Pons (tissue), 1 donor: ENCODE results near the gene SASH1.

Experiments used
- DNase-seq: peaks from one replicate; pipeline ENCODE4 v3.0.0-alpha.2; 2016; ENCODE audit warnings: low spot score

SASH1 gene

DNA sequence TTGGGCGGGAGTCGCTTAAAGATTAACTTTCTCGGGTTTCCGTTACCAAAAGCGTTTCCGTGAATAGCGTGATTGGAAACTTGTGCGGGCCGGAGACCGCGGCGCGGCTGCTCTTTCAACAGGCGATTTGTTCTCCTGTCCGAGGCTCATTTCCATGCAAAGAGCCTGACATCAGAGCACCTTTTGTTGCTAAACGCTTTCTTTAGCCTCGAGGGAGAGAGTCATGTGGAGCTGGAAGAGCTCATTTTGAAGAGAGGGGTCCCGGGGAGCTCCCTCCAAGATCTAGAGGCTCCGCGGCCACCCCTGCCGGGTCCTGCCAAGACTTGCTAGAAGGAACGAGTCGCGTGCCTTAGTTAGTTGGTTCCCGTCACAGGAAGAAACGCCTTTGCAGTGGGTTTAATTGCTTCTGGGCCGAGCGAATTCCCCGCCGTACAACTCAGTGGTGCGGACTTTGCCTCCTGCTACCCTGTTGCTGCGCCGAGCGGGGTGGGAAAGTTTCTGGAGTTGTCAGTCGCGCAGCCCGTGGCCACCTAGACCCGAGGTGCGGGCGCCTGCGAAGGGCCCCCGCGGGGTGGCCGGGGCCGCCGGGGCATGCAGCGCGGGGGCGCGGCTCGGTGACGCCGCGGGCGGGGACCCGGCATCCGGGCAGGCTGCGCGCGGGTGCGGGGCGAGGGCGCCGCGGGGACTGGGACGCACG, at the start of gene SASH1:
SASH1 (plus strand) TSS at position 489 of the 697 bp plus-strand sequence. CDS start 230 bp downstream, outside the sequence.
- DNase-seq: peak; percentile 93

DNA sequence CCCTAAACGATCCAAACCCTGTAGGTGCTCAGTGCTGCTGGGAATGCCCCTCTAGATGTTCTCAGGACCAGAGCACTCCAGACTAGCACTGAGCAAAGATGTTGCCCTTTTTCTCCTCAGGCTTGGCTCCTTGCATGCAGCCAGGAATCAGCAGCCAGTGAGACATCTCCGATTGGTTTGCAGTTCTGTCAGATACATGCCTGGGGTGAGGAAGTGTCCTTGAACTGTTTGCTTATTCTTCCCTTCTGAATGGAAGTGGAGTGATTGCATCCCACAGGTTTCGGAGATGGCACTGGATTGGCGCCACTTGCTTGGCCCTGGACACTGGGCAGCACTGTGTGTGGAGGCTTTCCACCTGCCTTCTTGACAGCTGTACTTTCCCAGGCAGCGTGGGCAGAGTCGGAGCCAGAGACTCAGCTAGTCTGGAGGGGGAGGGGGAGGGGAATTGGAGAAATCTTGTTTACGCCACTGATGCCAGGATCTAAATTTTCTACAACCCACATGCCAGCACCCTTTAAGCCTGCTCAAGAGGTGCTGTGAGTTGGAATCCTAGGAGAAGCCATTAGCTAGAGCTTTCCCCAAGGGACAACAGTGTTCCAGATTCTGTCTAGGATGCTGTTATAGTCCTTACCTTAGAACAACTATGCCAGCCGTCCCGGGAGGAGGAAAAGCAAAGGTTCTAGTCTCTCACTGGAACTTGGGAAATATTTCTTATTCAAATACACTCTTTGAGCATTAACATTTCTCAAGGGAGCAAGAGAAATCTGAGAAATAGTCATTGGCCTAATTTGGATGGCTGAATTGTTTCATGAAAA, 49.2 kb upstream of the SASH1 start:
- peak; percentile 75 for DNase-seq

DNA sequence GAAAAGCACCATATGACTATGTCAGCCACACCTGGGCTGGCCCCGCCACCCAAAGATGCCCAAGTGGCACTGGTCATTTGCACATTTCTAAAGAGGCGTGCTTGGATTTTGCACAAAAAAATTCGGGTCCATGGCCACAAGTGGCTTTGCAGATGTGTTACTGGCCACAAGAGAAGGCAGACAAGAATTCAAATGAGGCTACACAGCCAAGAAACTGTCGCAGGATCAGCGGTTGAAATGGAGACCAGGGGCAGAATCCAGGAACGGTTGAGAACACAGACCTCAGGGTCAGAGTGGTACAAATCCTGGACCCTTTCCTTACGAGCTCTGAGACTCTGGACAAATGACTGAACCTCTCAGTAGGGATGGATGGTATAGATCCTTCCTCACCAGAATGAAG, 48.6 kb upstream of the SASH1 start:
- DNase-seq: peak; percentile 53

DNA sequence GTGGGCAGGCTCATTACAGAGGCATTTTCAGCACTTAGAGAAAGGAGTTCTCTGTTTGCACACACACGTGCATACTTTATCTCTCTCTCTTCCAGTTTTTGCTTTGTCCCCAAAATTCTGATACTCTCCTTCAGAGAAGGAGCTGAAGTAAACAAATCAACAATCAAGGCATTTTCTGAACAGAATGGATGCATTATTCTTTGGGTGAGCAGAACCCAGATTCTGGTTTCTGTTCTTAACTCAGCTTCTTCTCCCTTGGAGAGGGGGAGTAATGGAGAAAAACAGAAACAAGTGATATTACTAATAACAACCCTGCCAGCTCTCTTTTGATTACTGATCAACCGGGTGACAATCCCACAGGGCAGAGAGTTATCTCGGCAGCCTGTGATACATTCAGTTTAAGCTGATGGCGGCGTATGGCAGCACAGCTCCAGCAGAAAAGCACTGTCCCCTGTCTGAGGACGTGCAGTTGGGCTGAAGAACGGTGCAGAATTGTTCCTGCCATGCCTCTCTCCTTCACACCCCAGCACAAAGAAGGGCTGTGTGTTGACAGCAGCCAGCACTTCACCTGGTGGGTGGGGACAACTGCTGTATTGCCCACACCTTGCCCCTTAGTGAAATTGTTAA, 47.3 kb upstream of the SASH1 start:
- peak; percentile 79 for DNase-seq

DNA sequence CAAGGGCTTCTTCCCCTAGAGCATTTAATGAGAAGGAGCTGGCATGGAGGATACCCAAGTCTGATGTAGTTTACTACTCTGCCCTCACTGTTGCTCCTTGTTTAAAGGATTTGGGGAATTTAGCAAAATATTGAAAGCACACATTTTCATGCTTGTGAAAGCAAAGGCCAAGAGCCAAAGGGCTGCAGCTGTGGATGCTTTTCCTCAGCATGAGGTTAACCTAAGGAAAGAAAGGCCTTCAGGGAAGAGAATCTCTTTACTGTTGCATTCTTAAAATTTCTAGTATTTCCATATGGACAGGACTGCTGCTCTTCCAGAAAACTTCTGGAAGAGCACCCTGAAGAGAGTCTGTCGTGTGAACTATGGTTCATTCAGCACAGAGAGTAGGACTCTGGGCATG, 45.9 kb upstream of the SASH1 start:
- no peak for DNase-seq

DNA sequence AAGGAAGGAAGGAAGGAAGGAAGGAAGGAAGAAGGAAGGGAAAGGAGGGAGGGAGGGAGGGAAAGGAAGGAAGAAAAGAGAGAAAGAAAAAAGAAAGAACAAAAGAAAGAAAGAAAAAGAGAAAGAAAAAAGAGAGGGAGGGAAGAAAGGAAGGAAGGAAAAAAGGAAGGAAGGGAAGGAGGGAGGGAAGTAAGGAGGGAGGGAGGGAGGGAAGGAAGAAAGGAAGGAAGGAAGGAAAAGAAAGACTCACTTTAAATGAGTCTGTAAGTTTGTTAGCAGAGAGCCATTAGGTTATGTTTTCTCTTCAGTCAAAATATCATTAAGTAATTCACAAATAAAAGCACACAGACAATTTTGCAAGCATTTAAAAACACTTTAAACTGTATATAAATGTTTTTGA, 44.0 kb upstream of the SASH1 start:
- DNase-seq: no peak

DNA sequence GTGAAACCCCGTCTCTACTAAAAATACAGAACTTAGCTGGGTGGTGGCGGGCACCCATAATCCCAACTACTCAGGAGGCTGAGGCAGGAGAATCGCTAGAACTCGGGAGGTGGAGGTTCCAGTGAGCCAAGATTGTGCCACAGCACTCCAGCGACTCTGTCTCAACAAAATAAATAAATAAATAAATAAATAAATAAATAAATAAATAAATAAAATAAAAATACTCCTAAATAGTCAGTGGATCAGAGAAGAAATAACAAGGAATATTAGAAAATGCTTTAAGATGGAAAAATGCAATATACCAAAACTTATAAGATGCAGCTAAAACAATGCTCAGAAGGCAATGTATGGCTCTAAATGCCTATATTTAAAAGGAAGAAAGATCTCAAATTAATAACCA, 39.0 kb upstream of the SASH1 start:
- DNase-seq: no peak

DNA sequence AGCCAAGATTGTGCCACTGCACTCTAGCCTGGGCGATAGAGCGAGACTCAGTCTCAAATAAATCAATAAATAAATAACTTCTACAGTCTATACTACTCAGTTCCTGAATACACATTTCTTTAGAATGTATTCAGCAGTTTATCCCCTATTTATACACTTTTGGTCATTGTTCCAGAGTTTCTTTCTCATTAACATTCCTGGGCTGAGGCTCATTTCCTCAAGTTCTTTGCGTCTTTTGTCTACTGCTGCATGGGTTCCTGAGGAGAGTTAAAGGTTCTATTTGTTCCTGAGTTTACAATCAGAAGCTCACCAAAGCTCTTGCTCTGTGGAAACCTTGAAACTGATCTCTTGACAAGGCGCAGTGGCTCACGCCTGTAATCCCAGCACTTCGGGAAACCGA, 37.7 kb upstream of the SASH1 start:
- DNase-seq: no peak

DNA sequence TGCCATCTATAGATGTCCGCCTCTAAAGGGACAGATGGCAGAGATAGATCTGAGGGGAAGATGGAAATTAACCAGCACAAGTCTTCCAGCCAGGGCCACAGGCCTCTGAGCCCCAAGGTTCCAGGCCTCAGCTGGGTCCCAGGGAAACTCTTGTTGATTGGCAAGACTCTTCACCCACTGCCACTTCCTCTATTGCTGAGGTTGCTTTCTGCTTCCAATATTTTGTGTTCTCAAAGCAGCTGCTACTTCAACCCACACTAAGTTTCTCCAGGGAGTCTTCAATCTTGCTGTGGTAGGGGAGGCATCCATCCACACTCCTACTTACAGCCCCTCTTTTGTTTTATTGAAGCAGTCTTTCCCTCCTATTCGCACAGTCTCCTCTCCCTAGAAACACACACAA, 36.4 kb upstream of the SASH1 start:
- DNase-seq: no peak

DNA sequence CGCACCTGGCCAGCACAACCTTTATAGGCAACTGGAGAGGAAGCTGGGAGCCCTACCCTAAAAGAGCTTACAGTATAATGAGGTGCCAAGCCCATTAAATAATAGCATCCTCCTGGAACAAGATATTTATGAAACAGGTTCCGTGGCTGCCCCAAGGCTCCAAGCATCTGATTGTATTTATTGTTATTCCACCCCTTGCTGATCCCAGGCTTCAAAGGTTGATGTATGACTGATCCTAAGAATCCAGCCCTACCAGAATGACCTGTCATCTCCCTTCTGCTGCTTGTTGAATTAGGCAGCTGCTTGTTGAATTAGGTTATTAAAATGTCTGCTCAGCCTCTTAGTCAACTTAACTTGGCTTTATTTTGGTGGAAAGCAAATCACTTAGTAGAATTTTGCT, 35.2 kb upstream of the SASH1 start:
- no peak for DNase-seq

DNA sequence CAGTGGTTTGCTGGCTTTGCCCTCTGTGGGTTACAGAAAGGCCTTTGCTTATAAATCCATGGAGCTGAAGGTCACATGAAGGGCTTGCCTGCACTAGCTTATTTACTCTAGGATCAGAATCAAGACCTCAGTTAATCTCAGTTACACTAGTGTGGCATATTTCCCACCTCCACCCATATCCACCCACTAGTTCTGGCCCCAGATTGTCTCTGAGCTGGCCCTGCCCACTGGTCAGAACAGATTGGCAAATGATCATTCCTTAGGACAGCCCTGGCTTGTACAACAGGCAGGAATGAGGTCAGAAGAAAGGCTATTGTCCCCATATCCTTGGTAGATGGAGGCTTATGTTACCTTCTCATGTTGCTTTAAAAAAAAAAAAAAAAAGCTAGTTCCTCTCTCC, 33.3 kb upstream of the SASH1 start:
- no peak for DNase-seq

DNA sequence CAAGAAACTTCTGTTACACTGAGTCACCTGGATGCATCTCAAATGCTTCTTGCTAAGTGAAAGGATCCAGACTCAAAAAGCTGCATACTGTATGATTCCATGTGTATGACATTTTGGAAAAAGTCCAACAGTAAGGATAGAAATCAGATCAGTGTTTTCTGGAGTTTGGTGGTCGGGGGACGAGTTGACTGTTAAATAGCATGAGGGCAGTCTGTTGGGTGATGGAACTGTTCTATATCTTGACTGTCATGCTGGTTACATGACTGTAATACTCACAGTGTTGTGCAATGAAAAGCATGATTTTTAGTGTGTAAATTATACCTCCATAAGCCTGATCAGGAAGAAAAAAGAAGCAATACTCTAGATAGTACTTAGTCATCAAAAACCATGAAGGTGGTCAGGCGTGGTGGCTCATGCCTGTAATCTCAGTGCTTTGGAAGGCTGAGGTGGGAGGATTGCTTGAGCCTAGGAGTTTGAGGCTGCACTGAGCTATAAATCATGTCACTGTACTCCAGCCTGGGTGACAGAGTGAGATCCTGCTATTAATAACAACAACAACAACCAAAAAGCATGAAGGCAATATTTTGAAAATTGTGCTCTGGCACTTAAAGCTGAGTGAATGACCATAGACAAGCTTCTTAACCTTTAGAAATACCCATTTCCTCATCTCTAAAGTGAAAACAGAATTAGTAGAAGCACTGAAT, 30.5 kb upstream of the SASH1 start:
- DNase-seq: no peak

DNA sequence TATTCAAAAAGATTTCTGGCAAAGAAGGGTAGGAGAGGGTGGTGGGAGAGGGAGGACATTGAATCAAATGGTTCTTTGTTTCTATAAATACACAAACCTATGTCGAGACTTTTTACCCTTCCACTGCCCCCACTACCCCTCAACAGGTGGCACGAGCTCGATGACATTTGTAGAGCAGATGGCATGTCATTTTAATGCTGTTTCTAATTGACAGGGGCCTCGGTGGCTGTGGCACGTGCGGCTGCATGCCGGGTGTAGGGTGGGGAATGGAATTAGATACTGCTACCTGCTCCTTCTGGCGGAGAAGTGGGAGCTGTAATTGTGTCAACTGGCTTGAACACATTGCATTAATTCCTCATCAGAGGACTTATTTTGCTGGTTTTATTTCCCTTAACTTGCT, 29.1 kb upstream of the SASH1 start:
- DNase-seq: no peak

DNA sequence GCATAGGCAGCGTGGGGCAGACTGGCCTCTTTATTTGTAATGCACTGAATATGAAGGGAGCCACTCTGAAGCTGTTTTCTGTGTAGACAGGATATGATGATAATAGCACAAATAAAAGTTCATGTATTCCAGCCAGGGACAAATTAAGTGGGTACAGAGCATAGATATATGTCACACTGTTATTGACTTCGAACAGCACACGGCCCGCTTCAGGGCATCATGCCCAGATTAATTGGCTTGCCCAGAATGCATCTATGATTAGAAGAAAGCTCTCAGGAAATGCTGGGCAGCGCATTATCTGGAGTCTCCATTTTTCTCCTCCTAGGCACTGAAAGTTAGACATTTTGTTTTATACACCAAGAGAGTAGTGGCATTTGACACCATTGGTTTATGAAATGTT, 26.3 kb upstream of the SASH1 start:
- peak; percentile 53 for DNase-seq

DNA sequence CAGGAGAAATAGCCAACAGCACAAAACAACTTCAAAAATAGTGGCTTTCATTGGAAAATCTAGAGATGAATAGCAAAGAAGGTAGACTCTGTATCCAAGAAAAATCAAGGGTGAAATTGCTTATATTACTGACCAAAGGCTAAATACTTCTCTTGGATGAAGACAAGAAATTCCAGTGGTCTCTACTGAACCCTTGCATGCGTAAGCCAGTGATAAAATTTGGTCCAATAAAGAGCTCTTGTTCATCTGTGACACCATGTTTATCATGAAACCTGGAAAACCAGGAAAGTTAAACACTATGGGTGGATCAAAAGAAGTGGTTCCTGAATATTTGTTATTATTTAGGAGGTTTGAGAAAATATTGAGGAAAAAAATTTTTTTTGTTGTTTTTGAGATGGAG, 25.6 kb upstream of the SASH1 start:
- DNase-seq: no peak

DNA sequence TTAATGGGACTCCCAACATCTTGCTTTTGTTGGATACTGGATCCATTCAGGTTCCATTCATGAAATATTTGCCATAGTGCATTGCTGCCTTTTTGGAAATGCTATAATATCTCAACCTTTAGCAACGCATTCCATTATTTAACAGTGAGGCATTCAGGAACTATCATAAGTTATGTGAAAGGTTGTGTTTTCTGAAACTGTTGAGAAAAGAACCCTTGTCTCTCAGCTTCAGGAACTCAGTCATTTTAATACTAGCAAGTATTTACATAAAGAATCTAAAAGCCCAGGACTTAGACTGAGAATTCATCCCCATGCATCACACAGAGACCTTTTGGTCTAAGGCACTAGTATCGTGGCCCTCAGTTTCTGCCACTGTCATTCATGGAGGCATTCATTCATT, 24.9 kb upstream of the SASH1 start:
- DNase-seq: no peak

DNA sequence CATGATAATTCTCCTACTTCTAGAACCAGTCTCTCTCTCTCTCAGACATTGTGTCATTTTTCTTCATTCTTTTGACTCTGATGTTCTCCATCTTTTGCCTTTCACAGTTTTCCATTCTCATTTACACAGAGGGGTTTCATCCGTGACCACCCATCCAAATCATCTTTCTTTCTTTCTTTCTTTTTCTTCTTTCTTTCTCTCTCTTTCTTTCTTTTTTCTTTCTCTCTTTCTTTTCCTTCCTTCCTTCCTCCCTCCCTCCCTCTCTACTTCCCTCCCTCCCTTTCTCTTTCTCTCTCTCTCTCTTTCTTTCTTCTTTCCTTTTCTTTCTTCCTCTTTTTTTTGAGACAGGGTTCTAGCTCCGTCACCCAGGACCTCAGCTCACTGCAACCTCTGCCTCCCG, 19.9 kb upstream of the SASH1 start:
- DNase-seq: no peak

DNA sequence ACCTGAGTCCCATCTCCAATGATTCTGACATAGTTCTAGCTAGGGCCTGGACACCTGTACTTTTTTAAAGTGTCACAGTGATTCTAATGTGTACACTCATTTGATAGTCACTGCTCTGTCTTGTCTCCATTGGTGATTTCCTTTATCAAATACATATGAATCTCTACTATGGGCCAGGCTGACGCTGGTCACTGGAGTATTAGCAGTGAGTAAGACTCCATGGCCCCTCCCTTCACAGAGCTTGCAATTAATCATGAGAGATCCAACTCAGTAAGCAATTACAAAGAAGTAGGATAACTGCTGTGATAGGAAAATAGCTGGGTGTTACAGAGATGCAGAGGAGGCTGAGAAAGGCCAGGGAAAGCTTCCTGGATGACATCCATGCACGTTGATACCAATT, 19.3 kb upstream of the SASH1 start:
- no peak for DNase-seq

DNA sequence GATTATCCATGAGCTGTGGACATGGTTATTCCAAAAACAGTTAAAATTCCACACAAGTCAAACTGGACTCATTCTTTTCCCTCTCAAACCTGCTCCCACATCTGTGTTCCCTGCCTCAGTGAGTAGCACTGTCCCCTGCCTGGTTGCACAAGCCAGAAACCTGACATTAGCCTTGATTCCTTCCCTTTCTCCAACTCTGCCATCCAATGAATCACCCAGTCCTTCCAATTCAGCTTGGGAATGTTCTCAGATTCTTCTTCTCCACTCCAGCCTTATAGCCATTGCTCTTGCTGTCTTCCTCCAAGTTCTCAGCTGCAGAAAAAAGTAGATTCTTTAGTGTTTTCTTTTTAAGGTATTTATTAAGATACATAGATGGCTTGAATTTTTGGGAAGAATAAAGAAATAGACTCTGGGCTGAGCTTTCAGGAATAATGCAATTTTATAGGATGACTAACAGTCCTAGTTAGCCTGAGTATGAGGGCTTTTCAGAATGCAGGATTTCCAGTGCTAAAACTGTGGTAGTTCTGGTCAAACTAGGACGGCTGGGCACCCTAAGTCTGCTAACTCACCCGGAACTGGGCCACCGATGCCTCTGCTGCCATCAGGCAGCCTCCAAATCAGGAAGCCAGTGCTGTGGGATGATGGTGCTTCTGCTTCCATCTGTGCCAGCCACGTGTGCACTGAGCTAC, 18.2 kb upstream of the SASH1 start:
- no peak for DNase-seq

DNA sequence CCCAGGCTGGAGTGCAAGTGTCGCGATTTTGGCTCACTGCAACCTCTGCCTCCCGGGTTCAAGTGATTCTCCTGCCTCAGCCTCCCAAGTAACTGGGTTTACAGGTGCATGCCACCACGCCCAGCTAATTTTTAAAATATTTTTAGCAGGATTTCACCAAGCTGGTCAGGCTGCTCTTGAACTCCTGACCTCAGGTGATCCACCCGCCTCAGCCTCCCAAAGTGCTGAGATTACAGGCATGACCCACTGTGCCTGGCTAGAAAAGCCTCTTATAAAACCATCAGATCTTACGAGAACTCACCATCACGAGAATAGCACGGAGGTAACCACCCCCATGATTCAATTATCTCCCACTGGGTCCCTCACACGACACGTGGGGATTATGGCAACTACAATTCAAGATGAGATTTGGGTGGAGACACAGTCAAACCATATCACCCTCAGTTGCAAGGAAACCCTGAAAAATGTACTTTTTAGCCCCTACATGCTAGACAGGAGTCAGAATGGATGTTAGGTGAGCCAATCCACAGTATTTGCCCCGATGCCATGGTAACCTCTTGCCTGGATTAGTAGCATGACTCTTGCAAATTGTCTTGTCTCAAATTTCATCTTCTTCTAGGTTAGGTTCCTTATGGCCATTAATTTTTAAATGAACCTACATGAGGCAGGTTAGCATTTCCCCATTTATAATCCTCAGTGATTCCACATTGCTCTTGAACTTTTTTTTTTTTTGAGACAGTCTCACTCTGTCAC, 17.1 kb upstream of the SASH1 start:
- DNase-seq: no peak

DNA sequence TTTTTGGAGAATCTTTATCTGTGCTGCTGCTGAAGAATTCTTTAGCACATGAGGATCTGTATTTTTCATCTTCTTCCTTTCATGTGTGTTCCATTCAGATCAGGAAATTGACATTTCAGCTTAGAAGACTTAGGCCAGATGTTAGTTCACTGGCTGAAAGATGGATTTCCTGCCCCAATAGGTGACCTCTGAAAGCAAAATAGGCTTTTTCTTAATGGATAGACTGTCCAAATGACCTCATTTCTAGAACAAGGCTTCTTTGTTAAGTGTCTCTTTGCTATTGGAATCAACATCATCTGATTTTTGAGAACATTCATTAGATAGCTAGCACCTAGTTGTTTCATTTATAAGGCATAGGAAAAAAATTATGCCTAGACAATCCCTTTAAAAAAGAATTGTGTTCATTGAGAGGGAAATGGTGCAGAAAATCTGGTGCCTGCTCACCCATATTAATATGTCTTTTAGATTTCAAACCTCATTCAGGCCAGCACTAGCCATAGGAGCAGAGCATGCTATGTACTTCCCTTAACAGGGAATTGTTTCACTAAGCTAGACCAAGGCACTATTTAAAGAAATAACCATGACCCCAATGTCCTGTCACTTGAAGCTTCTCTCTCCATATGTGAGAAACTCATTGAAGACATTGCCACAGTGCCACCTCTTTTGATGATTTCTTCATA, 13.6 kb upstream of the SASH1 start:
- DNase-seq: peak; percentile 95
